HG03469 (cell line): ENCODE data around the gene NINJ1.

Experiments used
- ATAC-seq: cut with Tn5 transposase; IDR thresholded peaks from one replicate; pipeline ENCODE4 v1.9.1; 2021; ENCODE audit warnings: mild to moderate bottlenecking, moderate library complexity, moderate number of reproducible peaks; ENCODE audit not compliant: unreplicated experiment

NINJ1 gene

GRCh38 chr9:93091056-93091452 lies 43.0 kb downstream of the NINJ1 start:
- ATAC-seq = no peak

- no peak for ATAC-seq
Measured at GRCh38 chr9:93090091-93090655, 43.9 kb downstream of the NINJ1 start.

- ATAC-seq = no peak
Measured at GRCh38 chr9:93089481-93089991, 44.5 kb downstream of the NINJ1 start.

GRCh38 chr9:93089024-93089423 lies 45.0 kb downstream of the NINJ1 start:
- ATAC-seq = no peak

- ATAC-seq = no peak
Measured at GRCh38 chr9:93088656-93089015, 45.4 kb downstream of the NINJ1 start.

- no peak for ATAC-seq
Measured at GRCh38 chr9:93087971-93088655, 45.9 kb downstream of the NINJ1 start.

- no peak for ATAC-seq
Measured at GRCh38 chr9:93086447-93087224, 47.4 kb downstream of the NINJ1 start.

GRCh38 chr9:93085676-93086075 lies 48.4 kb downstream of the NINJ1 start:
- no peak for ATAC-seq

- no peak for ATAC-seq
Measured at GRCh38 chr9:93084471-93084881, 49.6 kb downstream of the NINJ1 start.

- no peak for ATAC-seq
Measured at GRCh38 chr9:93083592-93084470, 50.2 kb downstream of the NINJ1 start.

GRCh38 chr9:93082841-93083411 lies 51.1 kb downstream of the NINJ1 start:
- ATAC-seq = no peak

GRCh38 chr9:93081931-93082330 lies 52.1 kb downstream of the NINJ1 start:
- no peak for ATAC-seq

GRCh38 chr9:93081081-93081529 lies 52.9 kb downstream of the NINJ1 start:
- no peak for ATAC-seq

GRCh38 chr9:93080406-93080805 lies 53.6 kb downstream of the NINJ1 start:
- ATAC-seq = no peak

GRCh38 chr9:93079371-93079770 lies 54.7 kb downstream of the NINJ1 start:
- no peak for ATAC-seq

GRCh38 chr9:93077811-93078210 lies 56.2 kb downstream of the NINJ1 start:
- ATAC-seq = no peak

- no peak for ATAC-seq
Measured at GRCh38 chr9:93077367-93077766, 56.7 kb downstream of the NINJ1 start.

GRCh38 chr9:93076792-93077128 lies 57.3 kb downstream of the NINJ1 start:
- ATAC-seq = no peak

- ATAC-seq = no peak
Measured at GRCh38 chr9:93076101-93076791, 57.8 kb downstream of the NINJ1 start.

GRCh38 chr9:93072383-93072795 lies 61.7 kb downstream of the NINJ1 start:
- ATAC-seq = no peak
